ENCODE results near the gene SMURF2.

- TF ChIP-seq CTCF (IDR thresholded peaks at IDR 0.05) (no peak), EZH2 (IDR thresholded peaks at IDR 0.05) (no peak)
Observed at GRCh38 chr17:64540118-64540776, 121.9 kb downstream of the SMURF2 start.

Measured in neural progenitor cell (in vitro differentiated cells).